CD4-positive, alpha-beta T cell (primary cell): ENCODE measurements around the gene HHAT. TPM values are rescaled to one million over a fixed set of nuclear protein-coding genes. Genes with fewer than 3 reads are reported as not detected.
"Not testable (repeated sequence)": the region's sequence is repeated elsewhere in the genome, so short reads cannot be mapped to it uniquely, and the experiment has no call there.

Experiments used
- ATAC-seq: fragments of 200-7000 bp; cut with Tn5 transposase; one replicate; pipeline ENCODE4 v1.10.0; 2022; ENCODE audit warnings: mild to moderate bottlenecking; ENCODE audit not compliant: poor library complexity
- CTCF ChIA-PET: fragments of 350-600 bp; sonication (Branson Sonifier 250); formaldehyde crosslinking; loops from one replicate; lab custom pipeline; 2021; ENCODE audit warnings: antibody characterized with exemption, inconsistent platforms; lab: Charles Lee
- POLR2A ChIA-PET: fragments of 350-600 bp; sonication (Branson Sonifier 250); formaldehyde crosslinking; loops from one replicate; lab custom pipeline; 2021; ENCODE audit warnings: antibody characterized with exemption, inconsistent platforms; lab: Charles Lee
- DNase-seq, 14 experiments: peaks; one replicate each; pipeline ENCODE4 v3.0.0-alpha.2; 2013 to 2020; ENCODE audit warnings: mixed read lengths in 2 of 14
- H3K27ac ChIP-seq, 2 donors: one replicate each; pipeline versions ENCODE4 v1.5.1 to v1.7.0; 2013; ENCODE audit warnings: low read length in 2 of 2, low read depth in 1 of 2, mild to moderate bottlenecking in 1 of 2
- H3K27me3 ChIP-seq, 2 experiments: 1 replicate in 1 of 2; 2 replicates in 1 of 2; pipeline versions ENCODE4 v1.6.1 to v1.7.0; 2013; ENCODE audit warnings: low read length in 2 of 2, control low read depth in 1 of 2, mild to moderate bottlenecking in 1 of 2, moderate library complexity in 1 of 2; ENCODE audit not compliant: insufficient read depth in 2 of 2, control insufficient read depth in 1 of 2
- H3K36me3 ChIP-seq: one replicate; pipeline ENCODE4 v1.6.1; 2013; ENCODE audit warnings: low read length, control low read depth; ENCODE audit not compliant: insufficient read depth
- H3K4me1 ChIP-seq: one replicate; pipeline ENCODE4 v1.6.1; 2013; ENCODE audit warnings: low read length, control low read depth; ENCODE audit not compliant: insufficient read depth
- H3K4me3 ChIP-seq: one replicate; pipeline ENCODE4 v1.5.1; 2013; ENCODE audit warnings: mild to moderate bottlenecking, low read length, moderate library complexity
- H3K9me3 ChIP-seq, 2 experiments: 1 replicate in 1 of 2; 2 replicates in 1 of 2; pipeline versions ENCODE4 v1.6.1 to v1.7.0; 2013; ENCODE audit warnings: low read length in 2 of 2, mild to moderate bottlenecking in 2 of 2, control low read depth in 1 of 2, moderate library complexity in 1 of 2; ENCODE audit not compliant: control insufficient read depth in 1 of 2, insufficient read depth in 1 of 2
- H3K27ac Mint-ChIP-seq: one replicate; pipeline ENCODE4 v1.8.0; 2020; ENCODE audit warnings: mixed read lengths
- H3K27me3 Mint-ChIP-seq: one replicate; pipeline ENCODE4 v1.8.0; 2021; ENCODE audit warnings: mixed read lengths
- H3K36me3 Mint-ChIP-seq: one replicate; pipeline ENCODE4 v1.8.0; 2021; ENCODE audit warnings: low read depth, mixed read lengths
- H3K4me1 Mint-ChIP-seq: one replicate; pipeline ENCODE4 v1.8.0; 2021; ENCODE audit warnings: low read depth, mixed read lengths
- H3K4me3 Mint-ChIP-seq: one replicate; pipeline ENCODE4 v1.8.0; 2020; ENCODE audit warnings: mild to moderate bottlenecking, mixed read lengths
- H3K9me3 Mint-ChIP-seq: one replicate; pipeline ENCODE4 v1.8.0; 2020; ENCODE audit warnings: mixed read lengths
- CTCF ChIP-seq: fragments of 200-600 bp; IDR thresholded peaks from one replicate; pipeline ENCODE4 v1.8.0; 2022; ENCODE audit warnings: antibody characterized with exemption, mild to moderate bottlenecking
- intact Hi-C, 2 experiments: fragments of 100-400 bp; cut with DNase I in 1 of 2; cut with micrococcal nuclease in 1 of 2; formaldehyde crosslinking; loops; one replicate each; pipeline versions ENCODE4 v1.15.1 to v1.9.0; 2023 to 2025; cut with DNase I, micrococcal nuclease
- total RNA-seq, 174 experiments: library from RNA in 2 of 174; stranded (reverse) in 2 of 174; gene quantifications; one replicate each; pipeline ENCODE4 v1.2.3 and lab custom pipeline; 2021 to 2026

The HHAT gene
- total RNA-seq, 2 experiments from 2014 or later: 3.1 to 3.3 TPM

GRCh38 chr1:210418863-210419650, 90.4 kb downstream of the HHAT start:
- no peak for ATAC-seq
- intact Hi-C loops: no loop called here
- Histone ChIP-seq H3K9me3 (no peaks in the 10 kb centered on the region), H3K36me3 (no peaks in the 10 kb centered on the region), H3K27me3 (no peaks in the 10 kb centered on the region), H3K4me3 (no peak overlapping the region), H3K4me1 (no peaks in the 10 kb centered on the region), H3K27ac (no peak overlapping the region)
- Mint-ChIP-seq H3K4me1 (no peaks in the 10 kb centered on the region), H3K27me3 (no peaks in the 10 kb centered on the region), H3K4me3 (no peak overlapping the region), H3K36me3 (no peaks in the 10 kb centered on the region), H3K9me3 (peaks cover 2% of the 10 kb centered on the region), H3K27ac (no peak overlapping the region)
- TF ChIP-seq CTCF: no peak
- DNase-seq: no peak
- CTCF ChIA-PET: interaction anchor here (1.0 kb wide), 1 partner anchor 12 kb away, joined by 3 read pairs; no protein-coding TSS in a partner anchor
- POLR2A ChIA-PET: interaction anchor here (1.2 kb wide), 1 partner anchor 27 kb away, joined by 3 read pairs; no protein-coding TSS in a partner anchor

GRCh38 chr1:210426696-210427095, 98.0 kb downstream of the HHAT start:
- H3K4me3 ChIP-seq, H3K4me3 Mint-ChIP-seq, H3K4me1 ChIP-seq, H3K9me3 Mint-ChIP-seq, H3K36me3 ChIP-seq, DNase-seq, H3K9me3 ChIP-seq, H3K36me3 Mint-ChIP-seq, H3K27ac ChIP-seq, H3K27me3 ChIP-seq, H3K27ac Mint-ChIP-seq, intact Hi-C loops, ATAC-seq, POLR2A ChIA-PET, H3K27me3 Mint-ChIP-seq, H3K4me1 Mint-ChIP-seq: not testable (repeated sequence)
- CTCF ChIA-PET: interaction anchor here (0.6 kb wide), 1 partner anchor 24 kb away, joined by 4 read pairs; no protein-coding TSS in a partner anchor

- Histone ChIP-seq H3K27me3 (no peaks in the 10 kb centered on the region), H3K4me1 (no peaks in the 10 kb centered on the region), H3K27ac (no peak overlapping the region), H3K9me3 (no peaks in the 10 kb centered on the region), H3K4me3 (no peak overlapping the region), H3K36me3 (no peaks in the 10 kb centered on the region)
- intact Hi-C loops: no loop called here
- ATAC-seq (no peak), DNase-seq (no peak)
- H3K9me3 Mint-ChIP-seq: peaks cover 1% of the 10 kb centered on the region
- no peaks in the 10 kb centered on the region for H3K4me1 Mint-ChIP-seq
- TF ChIP-seq CTCF: no peak
- H3K27me3 Mint-ChIP-seq: no peaks in the 10 kb centered on the region
- ChIA-PET CTCF (no interaction called here), POLR2A (no interaction called here)
- H3K27ac Mint-ChIP-seq: no peak overlapping the region
- H3K4me3 Mint-ChIP-seq: no peak overlapping the region
- no peaks in the 10 kb centered on the region for H3K36me3 Mint-ChIP-seq
Measured at GRCh38 chr1:210428696-210429095, 100.0 kb downstream of the HHAT start.
